Kidney (tissue), 14 donors: ENCODE measurements around the gene NACAD. TPM values are rescaled to one million over a fixed set of nuclear protein-coding genes. Genes with fewer than 3 reads are reported as not detected.

Experiments
- DNase-seq, 5 donors: peaks; one replicate each; pipeline ENCODE4 v3.0.0-alpha.2; 2013 to 2020
- FAIRE-seq: peaks from 2 replicates; lab custom pipeline; 2012; peaks lifted over from hg19 to GRCh38; lab: Jason Lieb, UNC
- H3K27ac ChIP-seq, 2 donors: one replicate each; pipeline ENCODE4 v1.7.0; 2013; ENCODE audit warnings: low read depth in 2 of 2, low read length in 2 of 2, inconsistent platforms in 1 of 2
- H3K27me3 ChIP-seq: one replicate; pipeline ENCODE4 v1.7.1; 2013; ENCODE audit warnings: low read length, inconsistent platforms; ENCODE audit not compliant: control insufficient read depth, insufficient read depth
- H3K36me3 ChIP-seq, 3 donors: one replicate each; pipeline versions ENCODE4 v1.7.0 to v1.7.1; 2013; ENCODE audit warnings: low read length in 3 of 3, control low read depth in 1 of 3, inconsistent platforms in 1 of 3; ENCODE audit not compliant: insufficient read depth in 3 of 3, control insufficient read depth in 2 of 3
- H3K4me1 ChIP-seq, 3 donors: one replicate each; pipeline versions ENCODE4 v1.7.0 to v1.7.1; 2013; ENCODE audit warnings: low read length in 3 of 3, inconsistent platforms in 1 of 3, low read depth in 1 of 3; ENCODE audit not compliant: control insufficient read depth in 2 of 3, insufficient read depth in 2 of 3
- H3K4me3 ChIP-seq, 3 donors: one replicate each; pipeline versions ENCODE4 v1.7.0 to v1.8.1; 2013; ENCODE audit warnings: low read length in 3 of 3, control low read depth in 1 of 3, inconsistent platforms in 1 of 3
- H3K9ac ChIP-seq, 3 donors: one replicate each; pipeline versions ENCODE4 v1.7.0 to v1.7.1; 2013; ENCODE audit warnings: low read length in 3 of 3, control low read depth in 1 of 3, inconsistent platforms in 1 of 3
- H3K9me3 ChIP-seq, 3 donors: one replicate each; pipeline versions ENCODE4 v1.7.0 to v1.7.1; 2013; ENCODE audit warnings: low read length in 3 of 3, control low read depth in 1 of 3, inconsistent platforms in 1 of 3; ENCODE audit not compliant: control insufficient read depth in 2 of 3, insufficient read depth in 1 of 3
- intact Hi-C: fragments of 100-400 bp; cut with DNase I; formaldehyde crosslinking; loops from one replicate; pipeline ENCODE4 v1.11.1; 2022
- polyA plus RNA-seq: library from polyadenylated mRNA; stranded (reverse); fragments of 350-450 nt; fragmentation: Illumina TruSeq; extraction: RNeasy Lipid Tissue Mini Kit (QIAGEN cat#74804); gene quantifications from one replicate; pipeline ENCODE4 v1.2.3, GENCODE V29; 2014; ENCODE audit warnings: low read depth, low replicate concordance; ENCODE audit not compliant: insufficient read depth
- total RNA-seq: library from RNA; stranded (reverse); fragmentation: NEBNext Ultra II Directional; extraction: Animal tissue kit (Norgen Biotek cat#: 25700); gene quantifications from one replicate; pipeline ENCODE4 v1.2.1, GENCODE V29; 2021
- TF ChIP-seq, protein P1 (sequence below): IDR thresholded peaks from 3 replicates; pipeline ENCODE4 v1.5.1; 2012; ENCODE audit warnings: mild to moderate bottlenecking, moderate library complexity, borderline replicate concordance; ENCODE audit not compliant: insufficient read depth; ENCODE audit errors: extremely low read depth
- donor health status: control.
- donor health status: control.
- donor health status: control.
- donor health status: control.
- donor health status: control.
- donor health status: DM: yes; HTN: yes; CAD: no.
- donor health status: Normal renal cell carcinoma (clear cell type).

Gene NACAD
- total and polyA plus RNA-seq, 2 donors from 2014 or later, result 4.2 to 5.0 TPM

DNA sequence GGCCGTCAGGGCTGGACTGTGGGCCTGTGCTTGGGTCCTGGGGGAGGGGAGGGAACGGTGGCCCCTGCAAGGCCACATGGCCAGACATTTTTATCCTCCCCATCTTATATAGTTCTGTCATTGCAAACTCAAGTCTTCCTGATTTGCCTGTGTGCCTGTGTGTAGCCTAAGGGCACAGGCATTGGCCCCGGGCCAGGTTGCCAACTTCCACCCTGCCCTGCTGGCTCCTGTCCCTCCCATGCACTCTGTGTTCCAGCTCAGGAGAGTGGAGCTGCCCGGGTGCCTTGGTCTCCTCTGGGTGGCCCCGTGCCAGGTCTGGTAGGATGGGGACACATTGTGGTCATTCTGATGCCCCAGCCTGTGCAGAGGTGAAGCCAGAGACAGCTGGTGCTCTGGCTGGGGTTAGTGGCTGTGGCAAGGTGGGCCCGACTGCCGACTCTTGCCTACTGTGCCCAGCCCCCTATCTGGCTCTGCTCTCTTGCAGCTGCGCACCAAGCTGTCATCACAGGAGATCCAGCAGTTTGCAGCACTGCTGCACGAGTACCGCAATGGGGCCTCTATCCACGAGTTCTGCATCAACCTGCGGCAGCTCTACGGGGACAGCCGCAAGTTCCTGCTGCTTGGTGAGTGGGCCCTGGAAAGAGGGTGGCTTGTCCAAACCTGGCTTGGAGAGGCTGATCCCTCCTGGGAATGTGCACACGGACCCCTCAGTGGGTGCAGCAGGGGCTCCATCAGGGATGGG lies 14.8 kb downstream of the NACAD start:
- H3K4me3 ChIP-seq, result no peak overlapping the region
- FAIRE-seq, result no peak
- no peaks in the 10 kb centered on the region for H3K27me3 ChIP-seq
- peaks cover 0 to 34% (median 24%) of the 10 kb centered on the region in 3 donors for H3K36me3 ChIP-seq
- no peaks in the 10 kb centered on the region for H3K4me1 ChIP-seq
- H3K27ac ChIP-seq, result no peak overlapping the region
- DNase-seq, result no peak
- H3K9me3 ChIP-seq, result no peaks in the 10 kb centered on the region
- intact Hi-C loops, result no loop called here
- TF ChIP-seq, protein P1, sequence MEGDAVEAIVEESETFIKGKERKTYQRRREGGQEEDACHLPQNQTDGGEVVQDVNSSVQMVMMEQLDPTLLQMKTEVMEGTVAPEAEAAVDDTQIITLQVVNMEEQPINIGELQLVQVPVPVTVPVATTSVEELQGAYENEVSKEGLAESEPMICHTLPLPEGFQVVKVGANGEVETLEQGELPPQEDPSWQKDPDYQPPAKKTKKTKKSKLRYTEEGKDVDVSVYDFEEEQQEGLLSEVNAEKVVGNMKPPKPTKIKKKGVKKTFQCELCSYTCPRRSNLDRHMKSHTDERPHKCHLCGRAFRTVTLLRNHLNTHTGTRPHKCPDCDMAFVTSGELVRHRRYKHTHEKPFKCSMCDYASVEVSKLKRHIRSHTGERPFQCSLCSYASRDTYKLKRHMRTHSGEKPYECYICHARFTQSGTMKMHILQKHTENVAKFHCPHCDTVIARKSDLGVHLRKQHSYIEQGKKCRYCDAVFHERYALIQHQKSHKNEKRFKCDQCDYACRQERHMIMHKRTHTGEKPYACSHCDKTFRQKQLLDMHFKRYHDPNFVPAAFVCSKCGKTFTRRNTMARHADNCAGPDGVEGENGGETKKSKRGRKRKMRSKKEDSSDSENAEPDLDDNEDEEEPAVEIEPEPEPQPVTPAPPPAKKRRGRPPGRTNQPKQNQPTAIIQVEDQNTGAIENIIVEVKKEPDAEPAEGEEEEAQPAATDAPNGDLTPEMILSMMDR, result no peak
- H3K9ac ChIP-seq, result no peak overlapping the region

DNA sequence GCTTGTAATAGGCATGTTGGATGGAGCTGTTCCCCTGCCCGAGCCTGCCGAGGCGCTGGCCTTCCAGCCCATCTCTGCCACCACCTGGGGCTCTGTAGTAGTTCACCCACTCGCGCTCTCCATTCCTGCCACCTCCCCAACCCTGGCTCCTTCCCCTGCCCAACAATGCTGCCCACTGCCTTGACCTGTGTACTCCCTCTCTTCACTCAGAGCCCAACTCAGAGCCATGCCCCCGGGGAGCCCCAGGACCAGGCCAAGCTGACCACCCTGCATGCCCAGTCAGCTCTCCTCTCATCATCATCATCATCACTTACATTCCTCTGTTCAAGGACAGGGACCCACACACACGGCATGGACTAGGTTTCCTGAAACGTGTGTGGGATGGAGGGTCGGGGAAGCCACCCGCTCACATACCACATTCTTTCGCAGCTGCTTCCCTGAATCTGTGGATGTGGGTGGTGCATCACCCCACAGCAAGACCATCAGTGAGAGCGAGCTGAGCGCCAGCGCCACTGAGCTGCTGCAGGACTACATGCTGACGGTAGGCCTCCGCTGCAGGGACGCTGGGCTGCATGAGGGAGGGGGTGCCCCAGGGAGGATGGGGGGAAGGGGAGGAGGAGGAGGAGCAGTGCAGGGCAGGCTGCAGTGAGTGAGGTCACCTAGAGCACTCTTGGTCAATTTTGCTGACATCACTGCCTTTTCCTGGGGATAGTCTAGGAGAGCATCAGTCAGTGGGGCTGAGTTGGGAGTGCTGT lies 15.6 kb downstream of the NACAD start:
- TF ChIP-seq, protein P1, result no peak
- Histone ChIP-seq H3K9ac (no peak overlapping the region), H3K27ac (no peak overlapping the region), H3K27me3 (no peaks in the 10 kb centered on the region), H3K4me3 (no peak overlapping the region), H3K9me3 (no peaks in the 10 kb centered on the region), H3K36me3 (peaks cover 0 to 34% (median 24%) of the 10 kb centered on the region in 3 donors), H3K4me1 (no peaks in the 10 kb centered on the region)
- DNase-seq (no peak), FAIRE-seq (no peak)
- intact Hi-C loops, result no loop called here

DNA sequence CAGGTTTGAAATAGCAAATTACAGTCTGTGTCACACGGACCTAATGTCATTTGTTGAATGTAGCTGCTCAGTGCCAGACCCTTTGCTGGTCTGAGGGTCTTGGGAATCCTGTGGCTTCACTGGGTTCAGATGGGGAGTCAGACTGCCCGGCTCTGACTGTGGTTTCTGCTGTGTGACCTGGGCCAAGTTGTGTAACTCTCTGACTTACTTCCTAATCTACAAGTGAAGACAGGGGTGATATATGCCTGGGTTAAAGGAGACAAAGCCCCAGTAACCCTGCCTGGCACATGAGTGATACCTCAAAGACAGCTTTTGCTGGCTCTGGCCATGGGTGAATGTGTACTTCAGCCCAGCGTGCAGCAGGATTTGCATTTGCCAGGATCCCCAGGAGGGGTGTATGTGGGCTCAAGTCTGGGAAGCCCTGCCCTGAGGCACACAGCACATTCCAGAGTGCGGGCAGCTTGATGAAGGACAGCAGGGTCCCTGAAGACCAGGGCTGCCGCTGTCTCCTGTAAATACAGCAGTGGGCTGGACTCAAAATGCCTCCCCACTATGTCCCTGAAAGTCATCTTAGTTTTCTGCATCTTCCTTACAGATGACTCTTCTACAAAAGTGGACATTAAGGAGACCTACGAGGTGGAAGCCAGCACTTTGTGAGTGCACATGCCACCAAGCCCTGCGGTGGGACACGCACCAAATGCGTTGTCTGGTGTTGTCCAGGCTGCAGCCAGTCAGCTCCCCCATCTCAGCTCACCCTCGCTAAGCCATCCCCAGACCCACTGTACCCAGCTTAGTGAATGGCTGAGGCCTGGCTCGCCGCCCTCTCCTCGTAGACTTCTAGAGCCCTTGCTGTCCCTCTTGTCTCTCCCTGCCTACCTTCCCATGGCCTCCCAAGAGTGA lies 16.4 kb downstream of the NACAD start:
- no peaks in the 10 kb centered on the region for H3K27me3 ChIP-seq
- peaks cover 0 to 40% (median 24%) of the 10 kb centered on the region in 3 donors for H3K36me3 ChIP-seq
- no peaks in the 10 kb centered on the region for H3K4me1 ChIP-seq
- no peaks in the 10 kb centered on the region for H3K9me3 ChIP-seq
- H3K27ac ChIP-seq, result no peak overlapping the region
- H3K9ac ChIP-seq, result no peak overlapping the region
- no peak overlapping the region for H3K4me3 ChIP-seq
- intact Hi-C loops, result no loop called here
- no peak for FAIRE-seq
- TF ChIP-seq, protein P1, result no peak
- DNase-seq, result no peak
